Caco-2 (cell line): ENCODE measurements around the gene ZNF552. TPM values are rescaled to one million over a fixed set of nuclear protein-coding genes. Genes with fewer than 3 reads are reported as not detected.
A peak's percentile ranks its signal among the peaks of the same experiment; 100 is the strongest.
"Not testable (repeated sequence)": the region's sequence is repeated elsewhere in the genome, so short reads cannot be mapped to it uniquely, and the experiment has no call there.

Source experiments
- BruUV-seq: library from RNA; stranded (reverse); fragments of 400-500 nt; replicated peaks from 2 replicates; lab custom pipeline; 2021; lab: Mats Ljungman, UMichigan
- CTCF ChIA-PET: fragments of 300-600 bp; sonication (Branson Sonifier 250); formaldehyde crosslinking; loops from one replicate; lab custom pipeline; 2022; ENCODE audit warnings: antibody characterized with exemption; lab: Charles Lee
- POLR2A ChIA-PET: fragments of 300-600 bp; sonication (Branson Sonifier 250); formaldehyde crosslinking; loops from one replicate; lab custom pipeline; 2022; ENCODE audit warnings: antibody characterized with exemption; lab: Charles Lee
- DNase-seq, 2 experiments: peaks; one replicate each; pipeline versions ENCODE4 v3.0.0 to v3.0.0-alpha.2; 2020 to 2022
- H3K27me3 ChIP-seq: replicated peaks from 2 replicates; pipeline ENCODE4 v1.6.0; 2011; ENCODE audit warnings: low read length; ENCODE audit not compliant: control insufficient read depth, insufficient read depth
- H3K36me3 ChIP-seq: 2 replicates; pipeline ENCODE4 v1.5.1; 2011; ENCODE audit warnings: low read length; ENCODE audit not compliant: control insufficient read depth, insufficient read depth
- H3K4me1 ChIP-seq: fragments of 250-450 bp; sonication (Bioruptor Pico); 2 replicates; pipeline ENCODE4 v1.5.1; 2020; ENCODE audit warnings: mild to moderate bottlenecking
- H3K4me3 ChIP-seq: 2 replicates; pipeline ENCODE4 v1.5.1; 2011; ENCODE audit warnings: low read depth, mild to moderate bottlenecking, control low read depth, low read length
- H3K9me3 ChIP-seq: fragments of 250-450 bp; sonication (Bioruptor Pico); 2 replicates; pipeline ENCODE4 v1.5.1; 2020; ENCODE audit warnings: mild to moderate bottlenecking, moderate library complexity
- H3K27ac Mint-ChIP-seq: one replicate; pipeline ENCODE4 v1.8.0; 2022; ENCODE audit warnings: mixed read lengths; ENCODE audit not compliant: unreplicated experiment
- H3K27me3 Mint-ChIP-seq: one replicate; pipeline ENCODE4 v1.8.0; 2022; ENCODE audit warnings: mixed read lengths; ENCODE audit not compliant: insufficient read depth, unreplicated experiment
- H3K36me3 Mint-ChIP-seq: one replicate; pipeline ENCODE4 v1.8.0; 2022; ENCODE audit warnings: mild to moderate bottlenecking, mixed read lengths; ENCODE audit not compliant: insufficient read depth, unreplicated experiment
- H3K4me1 Mint-ChIP-seq: one replicate; pipeline ENCODE4 v1.8.0; 2022; ENCODE audit warnings: low read depth, mixed read lengths; ENCODE audit not compliant: unreplicated experiment
- H3K4me3 Mint-ChIP-seq: one replicate; pipeline ENCODE4 v1.8.0; 2022; ENCODE audit warnings: mild to moderate bottlenecking, moderate library complexity, mixed read lengths; ENCODE audit not compliant: unreplicated experiment
- H3K9me3 Mint-ChIP-seq: one replicate; pipeline ENCODE4 v1.8.0; 2022; ENCODE audit warnings: mixed read lengths; ENCODE audit not compliant: unreplicated experiment
- intact Hi-C: fragments of 100-400 bp; cut with micrococcal nuclease; formaldehyde crosslinking; loops from one replicate; pipeline ENCODE4 v1.10.0; 2022; ENCODE audit not compliant: unreplicated experiment
- total RNA-seq: library from RNA; stranded (reverse); gene quantifications from 2 replicates; pipeline ENCODE4 v1.2.3, GENCODE V29; 2022
- TF ChIP-seq, protein P1 (sequence below), 2 experiments: fragments of 200-600 bp in 1 of 2; IDR thresholded peaks; 1 replicate in 1 of 2; 2 replicates in 1 of 2; pipeline versions ENCODE4 v1.5.1 to v1.8.0; 2011 to 2022; ENCODE audit warnings: antibody characterized with exemption in 1 of 2, control low read depth in 1 of 2, inconsistent platforms in 1 of 2, low read depth in 1 of 2, low read length in 1 of 2, mild to moderate bottlenecking in 1 of 2, moderate library complexity in 1 of 2; ENCODE audit not compliant: insufficient read depth in 1 of 2, severe bottlenecking in 1 of 2, unreplicated experiment in 1 of 2

Gene ZNF552
- total RNA-seq, 1 experiment from 2014 or later = 48.2 TPM

DNA sequence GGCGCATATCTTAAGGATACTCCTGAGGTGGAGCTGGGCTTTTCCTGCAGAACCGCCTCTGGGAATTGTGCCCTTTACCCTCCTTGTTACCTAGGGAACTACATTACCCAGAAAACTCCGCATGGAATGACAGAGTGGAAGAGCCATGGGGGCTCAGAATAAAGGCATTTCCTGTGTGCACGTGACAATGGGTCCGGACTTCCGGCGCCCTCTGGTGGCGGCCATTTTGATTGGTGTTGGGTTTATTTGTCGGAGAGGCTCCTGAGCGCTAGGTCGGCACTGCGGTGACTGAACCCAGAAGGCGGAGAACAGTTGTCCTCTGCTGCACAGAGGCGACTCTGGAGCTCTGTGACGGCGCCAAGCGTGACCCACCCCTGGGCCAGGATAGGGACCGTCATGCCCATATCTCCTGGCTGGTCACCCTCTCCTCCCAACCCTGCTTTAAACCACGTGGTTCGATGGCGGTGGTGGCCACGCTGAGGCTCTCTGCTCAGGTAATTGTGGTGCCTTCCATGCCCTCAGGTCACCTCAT is 15.4 kb upstream of the ZNF552 start, which contains the start of gene ZNF587B:
TSS of gene ZNF587B (plus strand) at position 229 of the 532 bp plus-strand sequence. CDS start at position 459, 230 bp downstream.
- BruUV-seq = no TSS peak
- POLR2A ChIA-PET = no interaction called here

DNA sequence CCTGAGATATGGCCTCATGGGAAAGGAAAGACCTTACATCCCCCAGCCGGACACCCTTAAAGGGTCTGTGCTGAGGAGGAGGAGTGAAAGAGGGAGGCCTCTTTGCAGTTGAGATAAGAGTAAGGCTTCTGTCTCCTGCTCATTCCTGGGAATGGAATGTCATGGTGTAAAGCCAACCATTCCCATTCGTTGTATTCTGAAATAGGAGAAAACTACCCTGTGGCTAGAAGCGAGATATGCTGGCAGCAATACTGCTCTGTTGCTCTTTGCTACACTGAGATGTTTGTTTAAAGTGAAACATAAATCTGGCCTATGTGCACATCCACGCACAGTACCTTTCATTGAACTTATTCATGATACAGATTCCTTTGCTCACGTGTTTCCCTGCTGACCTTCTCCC is 14.6 kb upstream of the ZNF552 start:
- no peak for DNase-seq
- Mint-ChIP-seq H3K27me3 (no peaks in the 10 kb centered on the region), H3K36me3 (peaks cover 73% of the 10 kb centered on the region), H3K4me3 (peak overlapping the region; percentile 34), H3K4me1 (peaks cover 39% of the 10 kb centered on the region), H3K27ac (peak overlapping the region; percentile 77), H3K9me3 (no peaks in the 10 kb centered on the region)
- no peaks in the 10 kb centered on the region for H3K36me3 ChIP-seq
- TF ChIP-seq, protein P1, sequence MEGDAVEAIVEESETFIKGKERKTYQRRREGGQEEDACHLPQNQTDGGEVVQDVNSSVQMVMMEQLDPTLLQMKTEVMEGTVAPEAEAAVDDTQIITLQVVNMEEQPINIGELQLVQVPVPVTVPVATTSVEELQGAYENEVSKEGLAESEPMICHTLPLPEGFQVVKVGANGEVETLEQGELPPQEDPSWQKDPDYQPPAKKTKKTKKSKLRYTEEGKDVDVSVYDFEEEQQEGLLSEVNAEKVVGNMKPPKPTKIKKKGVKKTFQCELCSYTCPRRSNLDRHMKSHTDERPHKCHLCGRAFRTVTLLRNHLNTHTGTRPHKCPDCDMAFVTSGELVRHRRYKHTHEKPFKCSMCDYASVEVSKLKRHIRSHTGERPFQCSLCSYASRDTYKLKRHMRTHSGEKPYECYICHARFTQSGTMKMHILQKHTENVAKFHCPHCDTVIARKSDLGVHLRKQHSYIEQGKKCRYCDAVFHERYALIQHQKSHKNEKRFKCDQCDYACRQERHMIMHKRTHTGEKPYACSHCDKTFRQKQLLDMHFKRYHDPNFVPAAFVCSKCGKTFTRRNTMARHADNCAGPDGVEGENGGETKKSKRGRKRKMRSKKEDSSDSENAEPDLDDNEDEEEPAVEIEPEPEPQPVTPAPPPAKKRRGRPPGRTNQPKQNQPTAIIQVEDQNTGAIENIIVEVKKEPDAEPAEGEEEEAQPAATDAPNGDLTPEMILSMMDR (IDR thresholded peaks at IDR 0.05; ENCODE audit: insufficient read depth in 1 of 2, low read depth in 1 of 2, low read length in 1 of 2, severe bottlenecking in 1 of 2, unreplicated experiment in 1 of 2) = no peak
- ChIA-PET POLR2A (no interaction called here), CTCF (no interaction called here)
- no TSS peak for BruUV-seq
- no peaks in the 10 kb centered on the region for H3K9me3 ChIP-seq
- H3K27me3 ChIP-seq = no peaks in the 10 kb centered on the region
- no peak overlapping the region for H3K4me3 ChIP-seq
- H3K4me1 ChIP-seq = peaks cover 45% of the 10 kb centered on the region
- intact Hi-C loops = loop anchor here (1.0 kb wide), 1 partner anchor 13 kb away; no protein-coding TSS in a partner anchor

More for the DNA sequence above, 15.4 kb upstream of the ZNF552 start, which contains the start of gene ZNF587B:
- Histone ChIP-seq H3K4me1 (peaks cover 40% of the 10 kb centered on the region), H3K4me3 (0 out of 2 replicates have a peak within 1 kb of the TSS, but pooled peaks have one; percentile 2), H3K36me3 (no peaks in the 10 kb centered on the region), H3K9me3 (no peaks in the 10 kb centered on the region), H3K27me3 (no peaks in the 10 kb centered on the region)
- Mint-ChIP-seq H3K4me3 (peak within 1 kb of the TSS; percentile 34), H3K9me3 (no peaks in the 10 kb centered on the region), H3K36me3 (peaks cover 72% of the 10 kb centered on the region), H3K27me3 (no peaks in the 10 kb centered on the region), H3K4me1 (peaks cover 36% of the 10 kb centered on the region), H3K27ac (peak within 1 kb of the TSS; percentile 77)
- TF ChIP-seq, protein P1 (IDR thresholded peaks at IDR 0.05; ENCODE audit: insufficient read depth in 1 of 2, low read depth in 1 of 2, low read length in 1 of 2, severe bottlenecking in 1 of 2, unreplicated experiment in 1 of 2) = peak; percentile 47 to 60
- DNase-seq = peak; percentile 79 to 81
- CTCF ChIA-PET = interaction anchor here (1.1 to 1.2 kb wide), 2 partner anchors 11 kb away, joined by 4 to 5 read pairs; no protein-coding TSS in a partner anchor
- intact Hi-C loops = no loop called here

DNA sequence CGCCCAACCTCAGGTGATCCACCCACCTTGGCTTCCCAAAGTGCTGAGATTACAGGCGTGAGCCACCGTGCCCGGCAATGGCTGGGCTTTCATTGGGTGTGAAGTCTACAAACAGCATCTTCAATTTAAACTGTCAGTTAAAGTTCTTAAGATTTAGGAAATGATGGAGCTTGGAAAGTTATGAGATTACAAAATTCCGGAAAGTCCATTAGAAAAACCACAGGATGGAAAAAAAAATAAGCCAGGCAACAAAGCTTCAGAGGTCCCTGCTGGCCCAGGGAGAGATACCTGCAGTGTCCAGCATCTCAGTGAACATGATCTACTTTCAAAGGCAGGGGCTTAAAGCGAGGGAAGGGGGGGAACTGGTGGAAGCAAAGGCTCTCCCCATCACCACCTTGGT is 10.8 kb upstream of the ZNF552 start:
- H3K36me3 Mint-ChIP-seq = peaks cover 86% of the 10 kb centered on the region
- no peaks in the 10 kb centered on the region for H3K27me3 Mint-ChIP-seq
- no peak for DNase-seq
- H3K4me1 Mint-ChIP-seq = peaks cover 60% of the 10 kb centered on the region
- Histone ChIP-seq H3K36me3 (no peaks in the 10 kb centered on the region; the same call in 1 of the 2 replicates), H3K9me3 (no peaks in the 10 kb centered on the region), H3K27me3 (no peaks in the 10 kb centered on the region), H3K4me1 (peaks cover 72% of the 10 kb centered on the region), H3K4me3 (no peak overlapping the region)
- ChIA-PET CTCF (no interaction called here), POLR2A (no interaction called here)
- intact Hi-C loops = no loop called here
- no peaks in the 10 kb centered on the region for H3K9me3 Mint-ChIP-seq
- no TSS peak for BruUV-seq
- no peak overlapping the region for H3K27ac Mint-ChIP-seq
- H3K4me3 Mint-ChIP-seq = no peak overlapping the region
- TF ChIP-seq, protein P1 (IDR thresholded peaks at IDR 0.05; ENCODE audit: insufficient read depth in 1 of 2, low read depth in 1 of 2, low read length in 1 of 2, severe bottlenecking in 1 of 2, unreplicated experiment in 1 of 2) = no peak

DNA sequence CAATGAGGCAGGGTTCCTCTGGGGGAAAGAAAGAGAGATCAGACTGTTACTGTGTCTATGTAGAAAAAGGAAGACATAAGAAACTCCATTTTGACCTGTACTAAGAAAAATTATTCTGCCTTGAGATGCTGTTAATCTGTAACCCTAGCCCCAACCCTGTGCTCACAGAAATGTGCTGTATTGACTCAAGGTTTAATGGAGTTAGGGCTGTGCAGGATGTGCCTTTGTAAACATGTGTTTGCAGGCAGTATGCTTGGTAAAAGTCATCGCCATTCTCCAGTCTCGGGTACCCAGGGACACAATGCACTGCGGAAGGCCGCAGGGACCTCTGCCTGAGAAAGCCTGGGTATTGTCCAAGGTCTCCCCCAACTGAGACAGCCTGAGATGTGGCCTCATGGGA is 8.9 kb upstream of the ZNF552 start:
- H3K4me3 ChIP-seq, intact Hi-C loops: not testable (repeated sequence)
- H3K4me1 Mint-ChIP-seq = peaks cover 50% of the 10 kb centered on the region

DNA sequence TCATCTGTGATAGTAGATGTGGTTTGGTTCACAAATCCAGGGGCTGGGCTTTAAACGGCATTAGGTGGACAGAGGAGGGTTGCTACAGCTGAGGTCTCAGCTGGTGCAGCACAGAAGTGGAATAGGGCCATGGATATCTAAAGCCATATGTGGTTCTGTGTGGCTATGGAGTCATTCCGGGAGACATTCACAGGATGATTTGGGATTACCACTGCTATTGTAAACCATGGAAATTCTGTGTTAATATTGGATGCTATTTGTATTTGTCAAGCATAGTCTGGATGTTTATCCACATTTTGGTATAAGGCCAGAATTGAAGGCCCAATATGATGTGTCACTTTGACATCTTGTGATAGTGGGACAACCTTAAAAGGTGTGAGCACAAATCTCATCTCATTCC is 8.4 kb upstream of the ZNF552 start:
- intact Hi-C loops, H3K9me3 ChIP-seq, POLR2A ChIA-PET, H3K9me3 Mint-ChIP-seq, DNase-seq, H3K36me3 ChIP-seq, CTCF ChIA-PET, H3K27me3 ChIP-seq, H3K4me3 ChIP-seq, H3K27me3 Mint-ChIP-seq, BruUV-seq: not testable (repeated sequence)
- peak overlapping the region; percentile 69 for H3K27ac Mint-ChIP-seq
- H3K4me1 Mint-ChIP-seq = peaks cover 55% of the 10 kb centered on the region
- peak overlapping the region; percentile 60 for H3K4me3 Mint-ChIP-seq
- H3K4me1 ChIP-seq = peaks cover 56% of the 10 kb centered on the region
- peaks cover 77% of the 10 kb centered on the region for H3K36me3 Mint-ChIP-seq

More for the DNA sequence above, 8.9 kb upstream of the ZNF552 start:
- H3K27me3 ChIP-seq, CTCF ChIA-PET, POLR2A ChIA-PET, H3K9me3 ChIP-seq, H3K9me3 Mint-ChIP-seq, DNase-seq, H3K36me3 ChIP-seq, BruUV-seq, H3K27me3 Mint-ChIP-seq: not testable (repeated sequence)
- Mint-ChIP-seq H3K27ac (peak overlapping the region; percentile 69), H3K4me3 (peak overlapping the region; percentile 54), H3K36me3 (peaks cover 82% of the 10 kb centered on the region)
- peaks cover 56% of the 10 kb centered on the region for H3K4me1 ChIP-seq
